ENCODE measurements around the gene C4orf36.

Gene C4orf36

GRCh38 chr4:86855572-86855971 lies 36.6 kb downstream of the C4orf36 start:
- DNase-seq (ENCODE audit: low read depth), result peak; percentile 40
- TF ChIP-seq POLR2A (IDR thresholded peaks at IDR 0.05; ENCODE audit: extremely low read depth, insufficient read length) (no peak), MAX (IDR thresholded peaks at IDR 0.05; ENCODE audit: low read depth, low read length) (no peak), CTCF (IDR thresholded peaks at IDR 0.05; ENCODE audit: low read depth, low read length) (no peak), MYC (IDR thresholded peaks at IDR 0.05; ENCODE audit: low read depth, low read length) (no peak)
- no peak overlapping the region for H3K4me3 ChIP-seq (ENCODE audit: low read depth, low read length)

GRCh38 chr4:86853209-86853608 lies 39.0 kb downstream of the C4orf36 start:
- no peak overlapping the region for H3K4me3 ChIP-seq (ENCODE audit: low read depth, low read length)
- DNase-seq (ENCODE audit: low read depth), result no peak
- no peak for TF ChIP-seq MAX (IDR thresholded peaks at IDR 0.05; ENCODE audit: low read depth, low read length)
- TF ChIP-seq POLR2A (IDR thresholded peaks at IDR 0.05; ENCODE audit: extremely low read depth, insufficient read length), result no peak
- no peak for TF ChIP-seq MYC (IDR thresholded peaks at IDR 0.05; ENCODE audit: low read depth, low read length)
- no peak for TF ChIP-seq CTCF (IDR thresholded peaks at IDR 0.05; ENCODE audit: low read depth, low read length)

- H3K4me3 ChIP-seq (ENCODE audit: low read depth, low read length), result no peak within 1 kb of the TSS
- DNase-seq (ENCODE audit: low read depth), result no peak
- no peak for TF ChIP-seq MAX (IDR thresholded peaks at IDR 0.05; ENCODE audit: low read depth, low read length)
- no peak for TF ChIP-seq CTCF (IDR thresholded peaks at IDR 0.05; ENCODE audit: low read depth, low read length)
- no peak for TF ChIP-seq MYC (IDR thresholded peaks at IDR 0.05; ENCODE audit: low read depth, low read length)
- no peak for TF ChIP-seq POLR2A (IDR thresholded peaks at IDR 0.05; ENCODE audit: extremely low read depth, insufficient read length)
Observed at GRCh38 chr4:86848732-86849619, 43.2 kb downstream of the C4orf36 start, which contains the start of gene SLC10A6. Gene SLC10A6, minus strand, starts transcription at chr4:86849384. Its CDS starts 269 bp downstream, at chr4:86849115.

- H3K4me3 ChIP-seq (ENCODE audit: low read depth, low read length), result no peak overlapping the region
- no peak for TF ChIP-seq MAX (IDR thresholded peaks at IDR 0.05; ENCODE audit: low read depth, low read length)
- TF ChIP-seq MYC (IDR thresholded peaks at IDR 0.05; ENCODE audit: low read depth, low read length), result no peak
- TF ChIP-seq POLR2A (IDR thresholded peaks at IDR 0.05; ENCODE audit: extremely low read depth, insufficient read length), result no peak
- TF ChIP-seq CTCF (IDR thresholded peaks at IDR 0.05; ENCODE audit: low read depth, low read length), result no peak
- DNase-seq (ENCODE audit: low read depth), result no peak
Observed at GRCh38 chr4:86848136-86848535, 44.1 kb downstream of the C4orf36 start.

- DNase-seq (ENCODE audit: low read depth), result no peak
- TF ChIP-seq POLR2A (IDR thresholded peaks at IDR 0.05; ENCODE audit: extremely low read depth, insufficient read length) (no peak), MYC (IDR thresholded peaks at IDR 0.05; ENCODE audit: low read depth, low read length) (no peak)
- no peak overlapping the region for H3K4me3 ChIP-seq (ENCODE audit: low read depth, low read length)
Observed at GRCh38 chr4:86847571-86847970, 44.7 kb downstream of the C4orf36 start.

- TF ChIP-seq POLR2A (IDR thresholded peaks at IDR 0.05; ENCODE audit: extremely low read depth, insufficient read length), result no peak
- TF ChIP-seq MYC (IDR thresholded peaks at IDR 0.05; ENCODE audit: low read depth, low read length), result no peak
- TF ChIP-seq MAX (IDR thresholded peaks at IDR 0.05; ENCODE audit: low read depth, low read length), result no peak
- TF ChIP-seq CTCF (IDR thresholded peaks at IDR 0.05; ENCODE audit: low read depth, low read length), result no peak
- DNase-seq (ENCODE audit: low read depth), result no peak
- H3K4me3 ChIP-seq (ENCODE audit: low read depth, low read length), result no peak overlapping the region
Observed at GRCh38 chr4:86846921-86847320, 45.3 kb downstream of the C4orf36 start.
